GM12891 (cell line): ENCODE measurements around the gene RUNX3.

ENCODE experiments used
- POLR2A ChIP-seq: IDR thresholded peaks from 2 replicates; pipeline ENCODE4 v1.6.1; 2011; ENCODE audit warnings: low read depth, low read length, control low read depth
- POLR2AphosphoS5 ChIP-seq: IDR thresholded peaks from 2 replicates; pipeline ENCODE4 v1.6.1; 2011; ENCODE audit warnings: low read depth, low read length, control low read depth
- SPI1 ChIP-seq: IDR thresholded peaks from 2 replicates; pipeline ENCODE4 v1.6.1; 2011; ENCODE audit warnings: low read depth, low read length, control low read depth
- TAF1 ChIP-seq: IDR thresholded peaks from 2 replicates; pipeline ENCODE4 v1.6.1; 2011; ENCODE audit warnings: low read depth, low read length, control low read depth

GRCh38 chr1:24920533-24920925 is 9.5 kb downstream of the RUNX3 start:
- TF ChIP-seq POLR2AphosphoS5 (0 out of 2 replicates have a peak, but pooled peaks have one; percentile 10), POLR2A (no peak), TAF1 (no peak), SPI1 (no peak)
